GM18520 (cell line): ENCODE data around the gene RASSF6.
"Not testable (repeated sequence)": the region's sequence is repeated elsewhere in the genome, so short reads cannot be mapped to it uniquely, and the experiment has no call there.

Experiments used
- ATAC-seq: cut with Tn5 transposase; IDR thresholded peaks from one replicate; pipeline ENCODE4 v1.9.1; 2021; ENCODE audit not compliant: unreplicated experiment

RASSF6 gene

GRCh38 chr4:73583666-73584065 lies 36.6 kb downstream of the RASSF6 start:
- no peak for ATAC-seq

- no peak for ATAC-seq
Observed at GRCh38 chr4:73577371-73577770, 42.9 kb downstream of the RASSF6 start.

DNA sequence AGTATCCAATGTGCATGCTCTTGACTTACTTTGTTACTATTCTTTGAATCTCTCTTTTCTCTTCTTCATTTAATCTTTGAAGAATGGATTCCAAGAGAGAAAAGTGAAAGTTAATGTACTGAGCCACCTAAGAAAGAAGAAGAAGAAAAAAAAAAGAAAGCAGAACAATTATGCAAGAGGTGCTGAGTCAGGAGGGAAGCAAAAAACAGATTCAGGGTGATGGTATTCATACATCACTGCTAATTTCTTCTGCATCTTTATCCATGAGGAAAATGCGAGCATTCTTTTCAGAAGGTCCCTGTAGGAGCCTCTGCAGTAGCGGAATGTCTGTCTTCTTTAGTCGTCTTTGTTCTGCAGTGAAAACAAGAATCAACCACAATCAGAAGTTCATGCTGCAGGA lies 43.9 kb downstream of the RASSF6 start:
- ATAC-seq: no peak

GRCh38 chr4:73575660-73576059 lies 44.6 kb downstream of the RASSF6 start:
- no peak for ATAC-seq

GRCh38 chr4:73573794-73574528 lies 46.3 kb downstream of the RASSF6 start:
- no peak for ATAC-seq

DNA sequence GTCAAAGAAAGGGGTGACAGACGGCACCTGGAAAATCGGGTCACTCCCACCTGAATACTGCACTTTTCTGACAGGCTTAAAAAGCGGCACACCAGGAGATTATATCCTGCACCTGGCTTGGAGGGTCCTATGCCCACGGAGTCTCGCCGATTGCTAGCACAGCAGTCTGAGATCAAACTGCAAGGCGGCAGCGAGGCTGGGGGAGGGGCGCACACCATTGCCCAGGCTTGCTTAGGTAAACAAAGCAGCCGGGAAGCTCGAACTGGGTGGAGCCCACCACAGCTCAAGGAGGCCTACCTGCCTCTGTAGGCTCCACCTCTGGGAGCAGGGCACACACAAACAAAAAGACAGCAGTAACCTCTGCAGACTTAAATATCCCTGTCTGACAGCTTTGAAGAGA lies 69.4 kb downstream of the RASSF6 start:
- ATAC-seq: not testable (repeated sequence)

- ATAC-seq: no peak
Observed at GRCh38 chr4:73544620-73545019, 75.6 kb downstream of the RASSF6 start.

DNA sequence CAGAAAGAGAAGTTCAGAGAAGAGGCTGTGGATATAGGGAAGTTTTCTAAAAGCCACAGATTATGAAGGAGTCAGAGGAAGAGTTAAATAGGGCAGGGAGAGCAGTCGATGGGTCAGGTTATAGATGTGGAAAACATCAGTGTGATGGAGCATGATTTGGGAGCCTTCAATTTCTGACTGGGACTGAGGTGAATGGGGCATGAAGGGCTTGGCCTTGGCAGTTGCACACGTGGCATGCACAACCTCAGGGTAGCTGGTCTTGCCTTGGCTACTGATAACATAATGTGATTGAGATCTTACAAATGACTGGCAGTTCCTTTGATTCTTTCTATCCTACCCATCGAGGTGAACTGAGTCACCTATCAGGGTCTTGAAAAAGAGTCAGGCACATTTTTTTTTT lies 79.0 kb downstream of the RASSF6 start:
- no peak for ATAC-seq

DNA sequence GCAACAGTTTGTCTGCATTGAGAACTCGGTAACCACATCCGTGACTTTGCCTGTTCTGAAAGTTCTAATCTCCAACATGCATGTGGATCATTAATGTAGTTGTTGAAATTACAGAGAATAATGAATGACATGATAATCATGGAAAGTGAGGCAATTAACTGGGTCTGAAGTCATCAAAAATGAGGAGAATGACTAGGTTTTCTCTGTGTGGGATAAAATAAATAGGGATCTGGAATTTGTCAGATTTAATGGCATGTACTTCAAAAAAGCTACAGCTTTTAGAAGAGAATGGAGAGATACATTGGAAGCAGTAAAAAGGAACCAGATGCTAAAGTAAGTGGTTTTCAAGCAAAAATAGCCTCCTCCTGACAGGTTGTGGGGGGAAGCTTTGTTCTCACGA lies 79.4 kb downstream of the RASSF6 start:
- no peak for ATAC-seq

GRCh38 chr4:73539386-73539785 lies 80.8 kb downstream of the RASSF6 start:
- ATAC-seq: no peak

DNA sequence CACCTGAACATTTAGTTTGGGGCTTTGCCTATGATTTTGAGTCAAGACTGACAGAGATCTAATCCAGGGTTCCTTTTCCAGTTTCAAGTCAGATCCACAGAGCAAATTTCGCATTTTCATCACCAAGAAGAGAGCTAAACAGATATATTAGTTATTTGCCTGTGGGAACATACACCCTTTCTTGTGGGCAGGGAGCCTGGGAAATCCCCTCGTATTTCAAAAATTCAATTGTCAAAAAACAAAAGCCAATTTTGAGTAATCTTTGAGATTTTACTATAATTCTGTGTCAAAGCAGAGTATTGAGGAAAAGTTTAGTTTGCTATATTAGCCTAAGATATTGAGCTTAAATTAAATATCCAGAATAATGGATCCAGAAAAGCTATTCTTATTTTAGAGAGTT lies 82.1 kb downstream of the RASSF6 start:
- no peak for ATAC-seq

GRCh38 chr4:73533515-73534422 lies 86.5 kb downstream of the RASSF6 start:
- ATAC-seq: no peak

- ATAC-seq: no peak
Observed at GRCh38 chr4:73528171-73528570, 92.1 kb downstream of the RASSF6 start.

DNA sequence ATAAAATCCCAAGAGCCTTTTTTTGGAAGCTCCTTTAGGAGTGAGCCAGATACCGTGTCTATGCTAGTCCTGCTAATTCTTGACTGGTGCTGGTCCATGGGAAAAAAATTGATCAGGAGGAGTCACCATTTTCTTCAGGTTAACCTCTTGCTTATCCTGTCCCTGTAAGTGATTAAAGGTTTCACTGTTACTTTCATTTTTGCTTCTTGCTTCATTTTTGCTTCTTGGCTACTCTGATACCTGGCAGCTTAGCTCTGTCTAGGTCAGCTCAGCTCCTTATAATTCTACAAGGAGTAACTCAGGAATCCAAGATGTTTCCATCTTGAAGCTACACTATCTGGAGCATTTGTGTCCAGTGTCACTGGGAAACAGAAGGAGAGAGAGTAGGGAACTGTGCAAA lies 93.0 kb downstream of the RASSF6 start:
- ATAC-seq: peak; percentile 60

GRCh38 chr4:73525611-73526010 lies 94.6 kb downstream of the RASSF6 start:
- no peak for ATAC-seq

GRCh38 chr4:73523126-73523525 lies 97.1 kb downstream of the RASSF6 start:
- no peak for ATAC-seq
